SK-N-SH (cell line): ENCODE results near the gene MICU2.
A peak's percentile ranks its signal among the peaks of the same experiment; 100 is the strongest.

ENCODE experiments used
- CTCF ChIP-seq: fragments of 200-600 bp; sonication (generic); IDR thresholded peaks from 2 replicates; pipeline ENCODE4 v1.6.1; 2017; ENCODE audit warnings: antibody characterized with exemption, mild to moderate bottlenecking, moderate library complexity
- POLR2AphosphoS5 ChIP-seq: IDR thresholded peaks from 2 replicates; pipeline ENCODE4 v1.6.1; 2012; ENCODE audit warnings: low read depth, low read length
- RFX5 ChIP-seq: IDR thresholded peaks from 2 replicates; pipeline ENCODE4 v1.6.1; 2012; ENCODE audit warnings: mild to moderate bottlenecking, improper control_type of control experiment, low read length
- SMC3 ChIP-seq: IDR thresholded peaks from 2 replicates; pipeline ENCODE4 v1.6.1; 2012; ENCODE audit warnings: low read depth, low read length, improper control_type of control experiment

- TF ChIP-seq RFX5 (no peak), CTCF (peak; percentile 89), POLR2AphosphoS5 (no peak), SMC3 (peak; percentile 59)
Measured at GRCh38 chr13:21476893-21477472, 127.0 kb downstream of the MICU2 start.
